ENCODE data around the gene LY9. TPM values are rescaled to one million over a fixed set of nuclear protein-coding genes. Genes with fewer than 3 reads are reported as not detected.

LY9 gene
- polyA plus RNA-seq, 1 experiment: not detected

DNA sequence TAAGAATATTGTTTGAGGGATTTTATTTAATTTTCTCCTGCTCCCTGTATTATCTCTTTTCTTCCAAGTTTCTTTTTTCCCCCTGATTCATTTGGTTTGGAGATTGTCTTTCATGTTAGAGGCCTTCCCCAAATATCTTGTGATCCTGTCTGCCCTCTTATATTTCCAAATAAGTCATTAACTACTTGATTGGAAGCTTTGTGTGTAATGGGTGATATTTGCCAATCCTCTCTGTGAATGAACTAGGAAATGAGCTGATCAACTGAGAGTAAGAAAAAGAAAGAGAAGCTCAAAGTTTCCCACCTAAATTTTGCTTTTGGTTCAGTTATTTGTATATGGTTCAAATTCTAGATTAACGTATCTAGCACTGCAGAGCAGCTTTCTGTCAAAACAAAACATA, 23.6 kb upstream of the LY9 start:
- ChIA-PET CTCF (no interaction called here), POLR2A (no interaction called here)
- TF ChIP-seq CTCF (IDR thresholded peaks at IDR 0.05; ENCODE audit: insufficient read depth, low read depth, low read length): no peak
- H3K4me3 ChIP-seq (ENCODE audit: low read depth, low read length): no peak overlapping the region
- DNase-seq (ENCODE audit: low read depth): no peak
- H3K36me3 ChIP-seq (ENCODE audit: control insufficient read depth, insufficient read depth, low read length): no peaks in the 10 kb centered on the region
- no peaks in the 10 kb centered on the region; the same call in 1 of the 2 replicates for H3K27me3 ChIP-seq (ENCODE audit: control insufficient read depth, insufficient read depth, low read length)

DNA sequence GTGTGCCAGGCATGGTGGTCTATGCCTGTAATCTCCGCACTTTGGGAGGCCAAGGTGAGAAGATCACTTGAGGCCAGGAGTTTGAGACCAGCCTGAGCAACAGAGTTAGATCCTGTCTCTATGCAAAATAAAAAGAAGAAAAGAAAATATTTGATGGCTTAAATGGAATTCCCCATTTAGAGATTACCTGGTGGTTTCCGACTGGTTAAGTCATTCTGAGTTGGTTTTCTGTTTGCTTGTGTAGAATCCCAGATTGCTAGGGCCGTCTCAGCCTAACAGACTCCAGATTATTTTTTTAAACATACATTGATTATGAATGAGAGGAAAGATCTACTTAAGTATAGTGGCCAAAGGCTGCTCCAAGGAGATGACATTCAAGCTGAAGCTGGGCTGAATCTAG, 22.9 kb upstream of the LY9 start:
- Histone ChIP-seq H3K27me3 (ENCODE audit: control insufficient read depth, insufficient read depth, low read length) (no peaks in the 10 kb centered on the region; the same call in 1 of the 2 replicates), H3K36me3 (ENCODE audit: control insufficient read depth, insufficient read depth, low read length) (no peaks in the 10 kb centered on the region), H3K4me3 (ENCODE audit: low read depth, low read length) (no peak overlapping the region)
- TF ChIP-seq CTCF (IDR thresholded peaks at IDR 0.05; ENCODE audit: insufficient read depth, low read depth, low read length): no peak
- POLR2A ChIA-PET: no interaction called here
- DNase-seq (ENCODE audit: low read depth): no peak
- CTCF ChIA-PET: no interaction called here

- no peak for TF ChIP-seq CTCF (IDR thresholded peaks at IDR 0.05; ENCODE audit: insufficient read depth, low read depth, low read length)
- DNase-seq (ENCODE audit: low read depth): no peak
- H3K36me3 ChIP-seq (ENCODE audit: control insufficient read depth, insufficient read depth, low read length): no peaks in the 10 kb centered on the region
- H3K27me3 ChIP-seq (ENCODE audit: control insufficient read depth, insufficient read depth, low read length): no peaks in the 10 kb centered on the region; the same call in 1 of the 2 replicates
- ChIA-PET POLR2A (no interaction called here), CTCF (interaction anchor here (2.3 kb wide), 1 partner anchor 177 kb away, joined by 5 read pairs; no protein-coding TSS in a partner anchor)
- no peak overlapping the region for H3K4me3 ChIP-seq (ENCODE audit: low read depth, low read length)
Observed at GRCh38 chr1:160774886-160775719, 20.9 kb upstream of the LY9 start.

- POLR2A ChIA-PET: no interaction called here
- CTCF ChIA-PET: interaction anchor here (0.6 to 2.4 kb wide), 4 partner anchors 9 to 176 kb away, joined by 3 to 14 read pairs (median 5); no protein-coding TSS in a partner anchor
- no peak for TF ChIP-seq CTCF (IDR thresholded peaks at IDR 0.05; ENCODE audit: insufficient read depth, low read depth, low read length)
Observed at GRCh38 chr1:160776178-160776577, 19.8 kb upstream of the LY9 start.

GRCh38 chr1:160777486-160778089, 18.4 kb upstream of the LY9 start:
- peak; percentile 29 for TF ChIP-seq CTCF (IDR thresholded peaks at IDR 0.05; ENCODE audit: insufficient read depth, low read depth, low read length)
- Histone ChIP-seq H3K4me3 (ENCODE audit: low read depth, low read length) (no peak overlapping the region), H3K36me3 (ENCODE audit: control insufficient read depth, insufficient read depth, low read length) (no peaks in the 10 kb centered on the region), H3K27me3 (ENCODE audit: control insufficient read depth, insufficient read depth, low read length) (no peaks in the 10 kb centered on the region; the same call in 1 of the 2 replicates)
- POLR2A ChIA-PET: no interaction called here
- DNase-seq (ENCODE audit: low read depth): no peak
- CTCF ChIA-PET: interaction anchor here (0.8 to 2.4 kb wide), 3 partner anchors 10 to 177 kb away, joined by 3 to 14 read pairs (median 4); partner anchors contain the start of gene ITLN2

More at GRCh38 chr1:160776178-160776577, 19.8 kb upstream of the LY9 start:
- H3K4me3 ChIP-seq (ENCODE audit: low read depth, low read length): no peak overlapping the region
- no peaks in the 10 kb centered on the region for H3K36me3 ChIP-seq (ENCODE audit: control insufficient read depth, insufficient read depth, low read length)
- DNase-seq (ENCODE audit: low read depth): no peak
- no peaks in the 10 kb centered on the region; the same call in 1 of the 2 replicates for H3K27me3 ChIP-seq (ENCODE audit: control insufficient read depth, insufficient read depth, low read length)

Data from BJ (cell line).